ENCODE results near the gene TIRAP. TPM values are rescaled to one million over a fixed set of nuclear protein-coding genes. Genes with fewer than 3 reads are reported as not detected.
A peak's percentile ranks its signal among the peaks of the same experiment; 100 is the strongest.

TIRAP gene
- total RNA-seq, 1 donor = 9.8 TPM

DNA sequence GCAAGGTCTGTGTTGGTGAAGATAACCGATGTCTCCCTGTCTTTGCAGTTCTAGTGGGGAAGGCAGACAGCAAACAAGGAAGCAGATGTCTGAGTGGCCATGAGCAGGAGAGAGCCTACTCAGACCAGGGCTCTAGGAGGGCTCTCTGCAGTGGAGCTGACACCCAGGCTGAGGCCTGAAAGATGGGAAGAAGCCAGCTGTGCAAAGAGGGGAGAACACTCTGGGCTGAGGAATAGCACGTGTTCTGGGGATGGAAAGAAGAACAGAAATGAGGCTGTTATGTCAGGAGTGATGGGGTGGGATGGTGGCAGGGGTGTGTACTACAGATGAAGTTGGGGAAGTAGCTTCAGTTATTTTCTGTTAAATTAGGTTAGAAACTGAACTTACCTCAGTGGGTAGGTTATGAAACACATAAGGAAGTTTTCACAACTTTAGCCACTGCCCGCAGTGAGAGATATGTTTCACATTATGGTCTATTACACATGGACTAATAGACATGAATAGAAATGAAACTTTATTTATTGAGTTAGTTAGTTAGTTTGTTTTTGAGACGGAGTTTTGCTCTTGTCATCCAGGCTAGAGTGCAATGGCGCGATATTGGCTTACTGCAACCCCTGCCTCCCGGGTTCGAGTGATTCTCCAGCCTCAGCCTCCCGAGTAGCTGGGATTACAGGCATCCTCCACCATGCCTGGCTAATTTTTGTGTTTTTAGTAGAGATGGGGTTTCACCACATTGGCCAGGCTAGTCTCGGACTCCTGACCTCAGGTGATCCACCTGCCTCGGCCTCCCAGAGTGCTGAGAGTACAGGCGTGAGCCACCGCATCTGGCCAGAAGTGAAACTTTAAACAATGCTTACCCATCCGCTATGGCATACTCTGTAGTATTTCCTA is 28.8 kb downstream of the TIRAP start:
- DNase-seq (ENCODE audit: insufficient read length, low spot score, missing footprints) = no peak
- no peaks in the 10 kb centered on the region for H3K79me2 ChIP-seq (ENCODE audit: insufficient read depth, low read length)
- TF ChIP-seq, protein P1, sequence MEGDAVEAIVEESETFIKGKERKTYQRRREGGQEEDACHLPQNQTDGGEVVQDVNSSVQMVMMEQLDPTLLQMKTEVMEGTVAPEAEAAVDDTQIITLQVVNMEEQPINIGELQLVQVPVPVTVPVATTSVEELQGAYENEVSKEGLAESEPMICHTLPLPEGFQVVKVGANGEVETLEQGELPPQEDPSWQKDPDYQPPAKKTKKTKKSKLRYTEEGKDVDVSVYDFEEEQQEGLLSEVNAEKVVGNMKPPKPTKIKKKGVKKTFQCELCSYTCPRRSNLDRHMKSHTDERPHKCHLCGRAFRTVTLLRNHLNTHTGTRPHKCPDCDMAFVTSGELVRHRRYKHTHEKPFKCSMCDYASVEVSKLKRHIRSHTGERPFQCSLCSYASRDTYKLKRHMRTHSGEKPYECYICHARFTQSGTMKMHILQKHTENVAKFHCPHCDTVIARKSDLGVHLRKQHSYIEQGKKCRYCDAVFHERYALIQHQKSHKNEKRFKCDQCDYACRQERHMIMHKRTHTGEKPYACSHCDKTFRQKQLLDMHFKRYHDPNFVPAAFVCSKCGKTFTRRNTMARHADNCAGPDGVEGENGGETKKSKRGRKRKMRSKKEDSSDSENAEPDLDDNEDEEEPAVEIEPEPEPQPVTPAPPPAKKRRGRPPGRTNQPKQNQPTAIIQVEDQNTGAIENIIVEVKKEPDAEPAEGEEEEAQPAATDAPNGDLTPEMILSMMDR (IDR thresholded peaks at IDR 0.05; ENCODE audit: extremely low read depth, low read depth, low read length) = no peak
- peaks cover 4% of the 10 kb centered on the region for H4K20me1 ChIP-seq (ENCODE audit: insufficient read depth, low read length)
- H3K9me3 ChIP-seq (ENCODE audit: low read depth, low read length) = no peaks in the 10 kb centered on the region
- H3K27ac ChIP-seq (ENCODE audit: low read depth, low read length) = no peak overlapping the region
- no peaks in the 10 kb centered on the region for H3K27me3 ChIP-seq (ENCODE audit: insufficient read depth, low read length)
- no peaks in the 10 kb centered on the region for H3K36me3 ChIP-seq (ENCODE audit: insufficient read depth, low read length)
- no peak overlapping the region for H3K4me3 ChIP-seq (ENCODE audit: insufficient read depth, low read length)
- H3K4me1 ChIP-seq (ENCODE audit: insufficient read depth, low read length) = no peaks in the 10 kb centered on the region
- no peak overlapping the region for H3K4me2 ChIP-seq (ENCODE audit: insufficient read depth, low read length)
- no peak overlapping the region for H2AFZ ChIP-seq (ENCODE audit: low read length)

DNA sequence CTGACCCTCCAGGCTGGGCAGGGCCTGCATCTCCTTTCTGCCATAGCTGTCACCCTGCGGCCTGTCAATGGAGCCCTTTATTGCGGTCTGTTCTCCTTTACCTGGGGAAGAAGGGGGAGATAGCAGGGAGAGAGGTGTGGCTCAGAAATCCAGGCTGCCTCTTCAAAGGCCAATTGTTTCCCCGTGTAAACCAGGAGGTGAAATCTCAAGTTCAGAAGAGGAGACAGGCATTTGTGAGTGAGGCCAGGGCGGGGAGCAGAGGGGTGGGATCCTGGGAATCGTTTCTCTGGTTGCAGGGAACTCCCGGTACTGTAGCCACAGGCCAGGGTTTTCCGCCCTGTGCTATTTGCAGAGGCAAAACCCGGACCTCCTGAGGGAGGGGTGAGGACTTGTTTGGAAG is 30.1 kb downstream of the TIRAP start:
- Histone ChIP-seq H4K20me1 (ENCODE audit: insufficient read depth, low read length) (peaks cover 4% of the 10 kb centered on the region), H3K4me1 (ENCODE audit: insufficient read depth, low read length) (peaks cover 9% of the 10 kb centered on the region), H2AFZ (ENCODE audit: low read length) (no peak overlapping the region), H3K9me3 (ENCODE audit: low read depth, low read length) (no peaks in the 10 kb centered on the region), H3K4me3 (ENCODE audit: insufficient read depth, low read length) (no peak overlapping the region), H3K4me2 (ENCODE audit: insufficient read depth, low read length) (no peak overlapping the region), H3K27me3 (ENCODE audit: insufficient read depth, low read length) (no peaks in the 10 kb centered on the region), H3K36me3 (ENCODE audit: insufficient read depth, low read length) (no peaks in the 10 kb centered on the region), H3K79me2 (ENCODE audit: insufficient read depth, low read length) (no peaks in the 10 kb centered on the region), H3K27ac (ENCODE audit: low read depth, low read length) (no peak overlapping the region)
- no peak for DNase-seq (ENCODE audit: insufficient read length, low spot score, missing footprints)
- TF ChIP-seq, protein P1 (IDR thresholded peaks at IDR 0.05; ENCODE audit: extremely low read depth, low read depth, low read length) = no peak

DNA sequence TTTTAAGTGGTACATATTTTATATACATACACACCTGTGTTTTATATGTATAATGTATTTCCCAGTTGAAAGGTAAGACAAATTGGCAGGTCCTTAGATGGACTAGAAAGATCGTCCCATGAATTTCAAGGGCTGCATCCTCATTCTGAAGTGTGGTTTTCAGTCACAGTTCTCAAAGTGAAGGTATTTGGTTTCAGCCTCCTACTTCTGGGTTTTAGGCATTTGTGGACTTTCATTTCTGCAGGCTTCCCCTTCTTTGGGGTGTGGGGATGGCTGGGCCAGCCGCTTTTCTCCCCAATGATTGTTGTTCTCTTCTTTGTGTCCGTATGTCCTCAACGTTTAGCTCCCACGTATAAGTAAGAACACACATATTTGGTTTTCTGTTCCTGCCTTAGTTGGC is 30.9 kb downstream of the TIRAP start:
- H2AFZ ChIP-seq (ENCODE audit: low read length) = no peak overlapping the region
- H3K36me3 ChIP-seq (ENCODE audit: insufficient read depth, low read length) = no peaks in the 10 kb centered on the region
- no peaks in the 10 kb centered on the region for H3K79me2 ChIP-seq (ENCODE audit: insufficient read depth, low read length)
- H3K4me2 ChIP-seq (ENCODE audit: insufficient read depth, low read length) = no peak overlapping the region
- no peaks in the 10 kb centered on the region for H3K27me3 ChIP-seq (ENCODE audit: insufficient read depth, low read length)
- H3K4me3 ChIP-seq (ENCODE audit: insufficient read depth, low read length) = no peak overlapping the region
- peaks cover 4% of the 10 kb centered on the region for H4K20me1 ChIP-seq (ENCODE audit: insufficient read depth, low read length)
- TF ChIP-seq, protein P1 (IDR thresholded peaks at IDR 0.05; ENCODE audit: extremely low read depth, low read depth, low read length) = no peak
- H3K4me1 ChIP-seq (ENCODE audit: insufficient read depth, low read length) = peaks cover 18% of the 10 kb centered on the region
- H3K9me3 ChIP-seq (ENCODE audit: low read depth, low read length) = no peaks in the 10 kb centered on the region
- DNase-seq (ENCODE audit: insufficient read length, low spot score, missing footprints) = no peak
- no peak overlapping the region for H3K27ac ChIP-seq (ENCODE audit: low read depth, low read length)

DNA sequence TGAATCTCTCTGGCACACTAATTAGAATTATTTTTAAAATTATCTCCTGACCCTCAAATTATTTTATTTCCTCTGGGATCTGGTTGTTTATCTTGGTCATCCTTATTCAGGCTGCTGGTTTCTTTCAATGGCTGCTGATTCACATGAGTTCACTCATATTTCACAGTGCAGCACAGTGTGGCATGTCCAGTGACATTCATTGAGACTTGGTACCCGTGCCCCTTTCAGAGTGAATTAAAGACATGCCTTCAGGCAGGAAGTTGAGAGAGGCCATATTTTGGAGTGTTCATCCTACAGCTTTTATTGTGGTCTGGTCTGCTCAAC is 34.5 kb downstream of the TIRAP start:
- H3K36me3 ChIP-seq (ENCODE audit: insufficient read depth, low read length) = peaks cover 2% of the 10 kb centered on the region
- no peaks in the 10 kb centered on the region for H3K79me2 ChIP-seq (ENCODE audit: insufficient read depth, low read length)
- peak overlapping the region; percentile 81 for H3K4me2 ChIP-seq (ENCODE audit: insufficient read depth, low read length)
- H3K9me3 ChIP-seq (ENCODE audit: low read depth, low read length) = no peaks in the 10 kb centered on the region
- TF ChIP-seq, protein P1 (IDR thresholded peaks at IDR 0.05; ENCODE audit: extremely low read depth, low read depth, low read length) = no peak
- H4K20me1 ChIP-seq (ENCODE audit: insufficient read depth, low read length) = no peaks in the 10 kb centered on the region
- peak overlapping the region; percentile 62 for H3K4me3 ChIP-seq (ENCODE audit: insufficient read depth, low read length)
- no peak for DNase-seq (ENCODE audit: insufficient read length, low spot score, missing footprints)
- no peaks in the 10 kb centered on the region for H3K27me3 ChIP-seq (ENCODE audit: insufficient read depth, low read length)
- H2AFZ ChIP-seq (ENCODE audit: low read length) = peak overlapping the region; percentile 93
- H3K27ac ChIP-seq (ENCODE audit: low read depth, low read length) = peak overlapping the region; percentile 87
- H3K4me1 ChIP-seq (ENCODE audit: insufficient read depth, low read length) = peaks cover 26% of the 10 kb centered on the region

Measured in osteoblast (primary cell).